Left forelimb (tissue), 1 donor: ENCODE data around the gene VRK2.

Experiments used
- DNase-seq: peaks from one replicate; pipeline ENCODE4 v3.0.0-alpha.2; 2018; ENCODE audit warnings: low spot score

Gene VRK2

DNA sequence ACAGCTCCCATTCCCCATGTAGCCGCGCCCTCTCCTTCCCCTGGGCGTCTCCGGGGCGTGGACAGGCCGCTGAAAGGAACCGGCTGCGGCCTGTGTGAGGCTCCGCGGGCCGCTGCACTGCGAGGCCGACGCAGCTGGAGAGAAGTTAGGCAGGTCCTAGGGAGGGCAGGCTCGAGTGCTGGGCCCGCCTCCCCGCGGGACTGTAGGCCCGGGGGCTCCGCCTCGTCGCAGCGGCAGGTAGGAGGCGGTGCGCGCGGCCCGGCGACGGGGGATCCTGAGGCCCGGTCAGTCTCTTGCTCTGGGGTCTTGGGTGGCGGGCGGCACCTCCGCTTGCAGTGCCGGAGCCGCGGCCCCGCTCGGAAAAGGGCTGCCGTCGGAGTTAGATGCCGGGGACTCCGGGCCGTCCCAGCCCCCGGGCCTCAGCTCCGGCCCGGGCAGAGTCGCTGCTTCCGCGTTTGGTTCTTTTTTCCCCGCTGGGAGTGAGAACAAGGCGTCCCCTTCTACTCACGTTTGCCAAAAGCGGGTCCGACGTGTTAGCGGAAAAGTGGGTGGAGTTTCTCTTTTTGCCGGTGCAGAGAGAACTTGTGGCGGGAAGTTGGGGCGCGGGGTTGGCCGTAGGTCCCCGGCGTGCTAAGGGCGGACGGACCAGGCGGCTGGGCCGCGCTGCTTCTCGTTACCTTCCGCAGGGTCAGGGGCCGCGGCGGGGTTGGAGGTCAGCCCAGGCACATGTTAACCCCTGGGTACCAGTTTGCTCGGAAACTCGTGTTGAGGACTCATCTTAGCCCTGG, at the start of gene VRK2:
Gene VRK2, plus strand, starts transcription at position 222 of the 788 bp plus-strand sequence. CDS start 2,026 bp downstream, outside the sequence.
- DNase-seq, result peak; percentile 89

DNA sequence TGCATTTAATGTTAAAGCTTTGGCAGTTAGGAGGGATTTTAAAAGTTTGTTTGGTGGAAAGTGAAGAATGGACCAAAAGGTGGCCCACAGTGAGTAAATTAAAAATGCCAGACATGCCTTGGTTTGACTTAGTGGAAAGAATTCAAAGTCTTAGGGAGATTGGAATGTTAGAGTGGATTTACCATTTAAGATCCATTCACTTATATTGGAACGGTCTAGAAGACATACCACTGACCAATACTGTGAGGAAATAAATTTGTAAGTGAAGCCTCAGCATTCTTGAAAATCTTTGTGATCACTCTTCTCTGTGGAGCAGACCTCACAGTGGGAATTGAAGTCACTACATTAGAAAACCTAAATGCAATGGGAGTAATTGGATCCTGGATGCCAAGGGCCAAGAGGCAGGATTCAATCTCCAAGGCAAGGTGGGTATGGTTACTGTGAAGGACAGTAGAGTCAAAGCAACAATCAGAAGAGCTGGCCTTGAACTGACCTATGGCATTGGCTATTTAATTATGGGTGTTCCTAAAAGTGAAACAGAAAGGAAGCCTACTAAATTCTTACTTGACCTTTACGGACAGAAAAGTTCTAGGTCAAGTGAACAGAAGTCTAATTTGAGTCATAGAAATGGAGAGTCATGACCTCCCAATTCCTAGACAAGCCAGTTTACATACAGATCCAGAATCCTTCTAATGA, 40.2 kb upstream of the VRK2 start:
- DNase-seq, result no peak

GRCh38 chr2:58006952-58007284, 39.7 kb upstream of the VRK2 start:
- DNase-seq, result no peak

GRCh38 chr2:58010599-58010998, 36.0 kb upstream of the VRK2 start:
- no peak for DNase-seq

DNA sequence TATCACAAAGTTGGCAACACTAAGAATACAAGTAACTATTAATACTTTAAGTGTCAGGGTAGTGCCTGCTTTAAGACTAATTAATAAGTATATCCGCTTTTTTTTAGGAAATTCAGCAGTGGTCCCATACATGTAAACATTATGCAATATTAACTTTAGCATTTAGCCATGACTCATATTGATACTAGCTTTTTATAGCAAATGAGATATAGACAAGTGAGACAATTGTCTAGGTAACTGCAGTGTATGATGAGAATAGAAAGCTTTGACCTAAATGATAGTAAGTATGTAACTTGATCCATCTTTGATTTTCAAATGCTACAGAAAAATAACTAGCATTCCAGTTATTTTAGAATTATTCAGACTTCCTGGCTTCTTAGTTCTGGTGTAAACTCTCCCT, 27.4 kb upstream of the VRK2 start:
- DNase-seq, result no peak

- no peak for DNase-seq
Measured at GRCh38 chr2:58025150-58025933, 21.3 kb upstream of the VRK2 start.

DNA sequence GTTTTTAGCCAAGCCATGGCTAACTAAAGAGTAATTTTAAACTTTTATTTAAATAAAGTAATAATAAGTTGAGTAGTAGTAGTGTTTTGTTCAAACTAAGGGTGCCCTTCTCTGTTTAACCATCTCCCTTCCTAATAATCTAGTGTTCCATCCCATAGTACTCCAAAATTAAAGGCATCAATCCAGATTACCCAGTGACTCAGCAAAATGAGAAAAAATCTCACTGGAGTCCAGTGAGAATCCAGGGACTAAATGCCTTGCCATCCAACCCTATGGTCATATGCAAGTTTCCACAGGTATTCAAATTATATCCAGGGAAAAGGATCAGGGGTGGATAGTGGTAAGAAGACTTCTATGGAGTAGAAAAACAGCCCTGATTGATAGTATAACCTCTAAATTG, 19.6 kb upstream of the VRK2 start:
- DNase-seq, result no peak

- no peak for DNase-seq
Measured at GRCh38 chr2:58030771-58031170, 15.8 kb upstream of the VRK2 start.

- DNase-seq, result no peak
Measured at GRCh38 chr2:58032016-58032763, 14.4 kb upstream of the VRK2 start.

DNA sequence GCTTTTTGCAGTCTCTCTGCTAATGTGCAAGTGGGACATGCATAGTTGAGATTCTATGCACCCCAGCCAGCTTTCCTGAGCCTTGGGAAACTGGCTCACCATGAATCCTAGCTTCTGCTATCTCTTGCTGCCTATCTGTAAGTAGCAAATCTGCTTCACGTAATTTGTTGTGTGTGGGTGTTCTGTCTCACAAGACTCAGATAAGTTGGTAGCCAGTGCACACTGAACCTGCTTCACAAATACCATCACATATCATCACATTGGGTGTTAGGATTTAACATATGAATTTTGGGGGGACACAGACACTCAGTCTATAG, 13.9 kb upstream of the VRK2 start:
- no peak for DNase-seq

DNA sequence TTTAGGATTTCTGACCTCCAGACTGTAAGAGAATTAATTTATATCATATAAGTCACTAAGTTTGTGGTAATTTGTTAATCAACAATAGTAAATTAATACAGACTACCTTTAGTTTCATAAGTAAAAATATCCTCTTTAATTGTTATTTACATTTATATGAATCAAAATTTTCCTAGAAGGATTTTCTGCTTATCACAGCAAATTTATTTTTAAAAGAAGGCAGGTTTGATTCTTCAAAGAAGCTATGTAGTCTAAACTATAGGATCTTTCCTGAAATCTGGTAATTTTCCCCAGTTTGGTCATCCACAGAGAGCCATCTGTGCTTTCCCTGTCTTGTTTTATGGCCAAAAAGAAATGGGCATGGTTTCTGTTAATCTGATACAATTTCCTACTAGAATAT, 13.1 kb upstream of the VRK2 start:
- DNase-seq, result no peak

- DNase-seq, result no peak
Measured at GRCh38 chr2:58035352-58035751, 11.3 kb upstream of the VRK2 start.

GRCh38 chr2:58039170-58039611, 7.4 kb upstream of the VRK2 start:
- DNase-seq, result no peak

DNA sequence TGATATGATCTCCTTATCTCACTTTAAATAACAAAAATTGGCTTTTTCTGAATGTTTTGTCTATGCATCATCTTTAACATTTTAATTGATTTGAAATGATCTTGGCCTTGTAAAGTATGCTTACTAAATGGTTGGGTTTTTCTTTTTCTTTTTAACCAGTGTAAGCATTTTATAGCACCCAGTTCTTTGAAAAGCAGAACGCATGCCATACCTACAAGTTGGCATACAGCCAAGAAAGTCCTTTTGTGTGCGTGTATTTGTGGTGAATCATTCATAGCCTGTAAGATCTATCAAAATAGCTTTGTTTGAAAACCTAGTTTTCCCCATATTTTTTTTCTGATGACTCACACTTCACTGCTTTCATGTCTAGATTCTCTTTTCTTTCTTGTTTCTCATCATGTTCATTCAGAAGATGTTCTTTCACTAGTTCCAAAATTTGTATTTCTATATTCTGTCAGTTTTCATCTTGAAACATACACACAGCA, 4.1 kb upstream of the VRK2 start:
- no peak for DNase-seq

DNA sequence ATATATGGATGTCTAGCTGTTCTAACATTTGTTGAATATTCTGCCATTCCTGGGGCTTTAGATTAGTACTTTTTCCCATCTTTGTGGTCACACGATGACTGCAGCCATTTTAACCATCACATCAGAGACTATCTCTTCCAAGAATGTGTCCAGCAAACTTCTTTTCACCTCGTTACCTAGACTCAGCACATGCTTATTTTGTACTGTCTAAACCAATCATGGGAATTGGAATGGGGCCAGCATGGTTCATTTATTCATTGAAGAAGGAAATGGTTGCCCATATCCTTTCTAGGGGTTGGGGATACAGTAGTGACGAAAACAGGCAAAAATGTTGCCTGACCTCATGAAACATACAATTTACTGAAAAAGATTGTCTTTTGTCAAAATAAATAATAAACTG, 2.5 kb upstream of the VRK2 start:
- DNase-seq, result no peak

GRCh38 chr2:58045580-58046334, 849 bp upstream of the VRK2 start:
- DNase-seq, result no peak

- DNase-seq, result no peak
Measured at GRCh38 chr2:58046335-58046584, 346 bp upstream of the VRK2 start.

DNA sequence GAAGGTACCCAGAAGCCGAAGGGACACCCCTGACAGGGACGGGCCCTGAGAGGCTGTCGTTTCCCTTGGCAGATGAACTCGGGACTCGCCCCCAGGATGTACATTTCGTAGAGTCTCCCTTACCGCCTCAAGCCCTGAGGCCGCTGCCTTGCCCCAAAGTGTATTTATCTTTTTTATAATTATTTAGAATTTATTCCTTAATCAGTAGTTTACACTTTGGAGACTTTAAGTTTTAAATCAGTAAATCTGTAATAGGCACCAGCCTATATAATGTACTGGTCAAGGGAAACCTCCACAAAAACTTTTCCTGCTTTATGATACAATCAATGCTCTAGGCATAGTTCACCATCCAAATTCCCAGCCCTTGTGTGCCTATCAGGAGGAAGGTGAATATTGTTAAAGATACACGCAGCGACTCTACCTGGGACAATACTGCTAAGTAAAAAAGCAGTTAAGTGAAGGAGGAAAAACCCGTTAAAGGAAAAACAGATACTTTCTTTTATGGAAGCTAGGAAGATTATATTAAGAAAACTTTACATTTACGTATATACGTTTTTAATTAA, 848 bp downstream of the VRK2 start:
- DNase-seq, result no peak

DNA sequence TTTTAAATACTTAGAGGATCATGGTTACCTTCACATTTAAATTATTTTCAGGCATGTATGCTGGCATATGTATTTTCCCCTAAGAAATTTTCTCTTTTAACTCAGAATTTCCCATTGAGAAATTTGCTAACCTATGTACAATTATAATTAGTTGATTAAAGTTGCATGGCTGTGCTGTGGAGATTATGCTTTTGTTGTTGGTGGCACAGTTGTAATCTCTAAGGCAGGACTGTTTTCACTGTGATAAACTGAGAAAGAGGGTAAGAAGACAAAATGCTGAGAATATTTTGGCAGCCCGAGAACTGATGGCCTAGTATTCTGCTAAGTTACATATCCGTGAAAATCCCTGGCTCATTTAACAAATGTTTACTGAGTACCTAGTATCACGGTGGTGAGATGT, 1.4 kb downstream of the VRK2 start:
- no peak for DNase-seq

- DNase-seq, result no peak
Measured at GRCh38 chr2:58051445-58051844, 4.8 kb downstream of the VRK2 start.

GRCh38 chr2:58052978-58053377, 6.4 kb downstream of the VRK2 start:
- no peak for DNase-seq
